ENCODE measurements around the gene HMGN1. TPM values are rescaled to one million over a fixed set of nuclear protein-coding genes. Genes with fewer than 3 reads are reported as not detected.

The HMGN1 gene
- total and polyA plus RNA-seq, 2 experiments from 2014 or later, result 282 to 371 TPM

GRCh38 chr21:39317134-39318090 lies 31.5 kb downstream of the HMGN1 start:
- TF ChIP-seq CTCF (IDR thresholded peaks at IDR 0.05; ENCODE audit: poor library complexity) (no peak), EZH2phosphoT487 (IDR thresholded peaks at IDR 0.05; ENCODE audit: low read depth, severe bottlenecking, unreplicated experiment) (no peak), EZH2 (IDR thresholded peaks at IDR 0.05; ENCODE audit: borderline replicate concordance) (no peak)
- Histone ChIP-seq H3K27me3 (no peaks in the 10 kb centered on the region), H3K36me3 (replicated peaks; ENCODE audit: insufficient read depth, low read depth) (no peaks in the 10 kb centered on the region), H3K79me2 (peaks cover 16% of the 10 kb centered on the region), H3K4me2 (no peak overlapping the region), H3K9me3 (ENCODE audit: low read depth) (no peaks in the 10 kb centered on the region), H2AFZ (no peak overlapping the region), H3K4me1 (ENCODE audit: insufficient read depth) (peaks cover 4% of the 10 kb centered on the region), H3K4me3 (no peak overlapping the region), H4K20me1 (ENCODE audit: insufficient read depth, poor library complexity, severe bottlenecking) (no peaks in the 10 kb centered on the region), H3K27ac (peak overlapping the region; percentile 63), H3K9me2 (replicated peaks; ENCODE audit: insufficient read depth) (no peaks in the 10 kb centered on the region)
- peak; percentile 35 for DNase-seq (ENCODE audit: low spot score)
- 56% methylated on average over 11 of the region's 11 CpGs for WGBS (ENCODE audit: low lambda C conversion rate, missing lambda C conversion rate)

GRCh38 chr21:39316729-39317128 lies 32.2 kb downstream of the HMGN1 start:
- Histone ChIP-seq H3K27ac (peak overlapping the region; percentile 63), H4K20me1 (ENCODE audit: insufficient read depth, poor library complexity, severe bottlenecking) (peaks cover 5% of the 10 kb centered on the region), H3K4me3 (no peak overlapping the region), H3K4me2 (no peak overlapping the region), H2AFZ (no peak overlapping the region), H3K9me3 (ENCODE audit: low read depth) (no peaks in the 10 kb centered on the region), H3K4me1 (ENCODE audit: insufficient read depth) (peaks cover 8% of the 10 kb centered on the region), H3K27me3 (no peaks in the 10 kb centered on the region), H3K9me2 (replicated peaks; ENCODE audit: insufficient read depth) (no peaks in the 10 kb centered on the region), H3K79me2 (peaks cover 20% of the 10 kb centered on the region), H3K36me3 (replicated peaks; ENCODE audit: insufficient read depth, low read depth) (no peaks in the 10 kb centered on the region)
- 98% methylated on average over 6 of the region's 6 CpGs for WGBS (ENCODE audit: low lambda C conversion rate, missing lambda C conversion rate)
- TF ChIP-seq EZH2phosphoT487 (IDR thresholded peaks at IDR 0.05; ENCODE audit: low read depth, severe bottlenecking, unreplicated experiment), result no peak
- no peak for TF ChIP-seq EZH2 (IDR thresholded peaks at IDR 0.05; ENCODE audit: borderline replicate concordance)
- TF ChIP-seq CTCF (IDR thresholded peaks at IDR 0.05; ENCODE audit: poor library complexity), result no peak
- DNase-seq (ENCODE audit: low spot score), result no peak

DNA sequence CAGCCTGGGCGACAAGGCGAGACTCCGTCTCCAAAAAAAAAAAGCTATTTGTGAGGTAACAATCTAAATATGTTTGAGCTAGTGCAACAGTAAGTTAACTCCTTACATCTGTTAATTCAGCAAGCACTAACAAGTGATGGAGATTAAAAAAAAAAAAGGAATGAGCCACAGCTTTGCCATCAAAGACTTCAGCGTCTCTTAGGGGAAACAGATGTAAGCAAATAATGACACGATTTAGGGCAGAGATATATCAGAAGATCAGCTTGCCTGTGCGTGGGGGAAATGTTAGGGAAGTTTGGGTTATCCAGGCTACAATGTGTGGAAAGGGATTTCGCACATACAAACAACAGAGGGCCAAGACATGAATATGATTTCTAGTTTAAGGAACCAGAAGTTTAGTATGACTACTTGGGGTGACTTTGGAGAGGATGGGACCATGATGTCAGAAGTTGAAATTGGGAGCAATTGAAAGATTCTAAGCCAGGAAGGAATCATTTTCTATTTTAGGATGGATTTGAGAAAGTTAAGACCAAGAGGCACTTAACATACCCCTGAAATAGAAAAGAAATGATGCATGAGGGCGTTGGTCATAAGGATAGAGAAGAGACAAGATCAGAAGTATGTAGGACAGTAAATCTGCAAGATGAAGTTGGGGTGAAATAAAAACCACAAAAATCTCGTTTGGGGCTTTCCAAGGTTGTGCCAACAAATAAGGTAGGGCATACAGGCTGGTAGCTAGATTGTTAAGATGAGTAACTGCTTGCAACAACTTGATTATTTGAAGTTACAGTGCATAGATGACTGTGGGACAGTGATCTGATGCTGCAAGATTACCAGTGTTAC lies 33.1 kb downstream of the HMGN1 start:
- H2AFZ ChIP-seq, result no peak overlapping the region
- no peak overlapping the region for H3K4me3 ChIP-seq
- no peaks in the 10 kb centered on the region for H3K27me3 ChIP-seq
- no peaks in the 10 kb centered on the region for H3K9me3 ChIP-seq (ENCODE audit: low read depth)
- H3K79me2 ChIP-seq, result peaks cover 29% of the 10 kb centered on the region
- no peak for DNase-seq (ENCODE audit: low spot score)
- H3K27ac ChIP-seq, result no peak overlapping the region
- H3K9me2 ChIP-seq (replicated peaks; ENCODE audit: insufficient read depth), result no peaks in the 10 kb centered on the region
- TF ChIP-seq CTCF (IDR thresholded peaks at IDR 0.05; ENCODE audit: poor library complexity) (no peak), EZH2phosphoT487 (IDR thresholded peaks at IDR 0.05; ENCODE audit: low read depth, severe bottlenecking, unreplicated experiment) (no peak), EZH2 (IDR thresholded peaks at IDR 0.05; ENCODE audit: borderline replicate concordance) (no peak)
- no peaks in the 10 kb centered on the region for H3K36me3 ChIP-seq (replicated peaks; ENCODE audit: insufficient read depth, low read depth)
- H3K4me1 ChIP-seq (ENCODE audit: insufficient read depth), result peaks cover 14% of the 10 kb centered on the region
- peaks cover 13% of the 10 kb centered on the region for H4K20me1 ChIP-seq (ENCODE audit: insufficient read depth, poor library complexity, severe bottlenecking)
- no peak overlapping the region for H3K4me2 ChIP-seq
- WGBS (ENCODE audit: low lambda C conversion rate, missing lambda C conversion rate), result 93% methylated on average over 9 of the region's 9 CpGs
